ENCODE measurements around the gene GTF2IRD1. TPM values are rescaled to one million over a fixed set of nuclear protein-coding genes. Genes with fewer than 3 reads are reported as not detected.
"Not testable (repeated sequence)": the region's sequence is repeated elsewhere in the genome, so short reads cannot be mapped to it uniquely, and the experiment has no call there.

Gene GTF2IRD1
- polyA plus RNA-seq, 3 donors = 4.0 to 10.1 (median 9.1) TPM

GRCh38 chr7:74428023-74428422 is 25.7 kb upstream of the GTF2IRD1 start:
- H3K27ac ChIP-seq (ENCODE audit: low read depth, low read length) = no peak overlapping the region
- WGBS, 3 donors = 91 to 94% (median 94%) methylated on average over 4 of the region's 4 CpGs

DNA sequence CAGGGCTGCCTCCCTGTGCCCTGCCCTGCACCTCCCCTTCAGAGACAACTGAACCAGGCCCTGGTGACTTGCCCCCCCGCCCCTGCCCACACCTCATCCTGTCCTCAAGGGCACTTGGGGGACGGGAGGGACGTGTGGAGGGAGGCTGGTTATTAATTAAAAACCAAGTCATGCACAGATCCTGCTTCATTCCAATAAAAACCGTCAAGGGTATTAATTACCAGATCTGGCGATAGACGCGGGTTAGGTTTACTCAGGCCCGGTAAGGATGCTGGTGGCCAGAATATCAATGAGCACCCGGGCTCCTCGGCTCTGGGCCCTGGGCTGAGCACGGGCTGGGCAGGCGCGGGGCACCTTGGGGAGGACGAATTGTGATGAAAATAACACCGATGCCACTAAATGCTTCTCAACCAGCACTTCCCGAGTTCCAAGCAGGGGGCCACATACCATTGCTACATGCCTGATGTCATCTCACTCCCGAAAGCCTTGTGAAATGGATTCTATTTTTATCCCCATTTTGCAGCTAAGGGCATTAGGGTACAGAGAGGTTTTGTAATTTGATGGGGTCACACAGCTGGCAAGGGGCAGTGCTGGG is 24.5 kb upstream of the GTF2IRD1 start:
- no peak overlapping the region for H3K27ac ChIP-seq (ENCODE audit: low read depth, low read length)
- WGBS, 3 donors = 50 to 70% (median 69%) methylated on average over 17 of the region's 17 CpGs

DNA sequence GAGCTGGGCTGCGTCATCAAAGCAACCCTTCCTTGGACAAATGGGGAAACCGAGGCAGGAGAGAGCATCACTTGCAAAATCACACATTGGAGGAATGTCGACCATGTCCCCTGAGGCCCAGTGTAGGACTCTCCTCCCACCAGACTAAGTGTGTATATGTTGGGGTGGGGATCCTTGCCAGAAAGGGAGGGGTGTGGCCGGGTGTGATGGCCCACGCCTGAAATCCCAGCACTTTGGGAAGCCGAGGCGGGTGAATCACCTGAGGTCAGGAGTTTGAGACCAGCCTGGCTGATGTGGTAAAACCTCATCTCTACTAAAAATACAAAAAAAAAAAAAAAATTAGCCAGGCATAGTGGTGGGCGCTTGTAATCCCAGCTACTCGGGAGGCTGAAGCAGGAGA is 23.3 kb upstream of the GTF2IRD1 start:
- WGBS, 3 donors = 77 to 84% (median 82%) methylated on average over 9 of the region's 9 CpGs

DNA sequence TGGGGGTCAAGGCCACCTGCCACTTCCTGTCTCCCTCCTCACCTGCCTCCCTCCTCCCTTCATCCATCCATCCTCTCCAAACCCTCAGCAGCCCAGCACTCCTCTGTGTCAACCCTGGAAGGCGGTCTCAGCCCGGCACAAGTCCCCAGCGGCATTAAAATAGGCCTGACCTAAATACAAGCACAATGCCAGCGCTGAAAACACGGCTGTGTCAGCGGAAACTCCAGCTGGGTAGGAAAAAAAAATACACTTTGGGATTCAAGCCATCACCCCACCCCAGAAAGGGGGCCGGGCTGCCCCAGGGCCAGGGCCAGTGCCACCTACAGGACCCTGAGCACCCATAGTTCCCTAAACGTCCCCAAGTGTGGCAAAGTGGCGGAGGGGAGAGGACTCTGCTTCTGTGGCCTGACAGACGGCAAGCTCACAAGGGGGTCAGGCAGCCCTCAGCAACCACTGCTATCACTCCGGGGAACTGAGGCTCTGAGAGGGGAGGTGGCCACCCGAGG is 22.7 kb upstream of the GTF2IRD1 start:
- 73 to 80% (median 79%) methylated on average over 11 to 12 of the region's 12 CpGs for WGBS, 3 donors
- no peak overlapping the region for H3K27ac ChIP-seq (ENCODE audit: low read depth, low read length)

More for the DNA sequence above, 23.3 kb upstream of the GTF2IRD1 start:
- H3K27ac ChIP-seq (ENCODE audit: low read depth, low read length) = not testable (repeated sequence)

- 100% methylated on average over 1 of the region's 1 CpG for WGBS, 3 donors
Observed at GRCh38 chr7:74437291-74437571, 16.5 kb upstream of the GTF2IRD1 start.

GRCh38 chr7:74438327-74438726 is 15.4 kb upstream of the GTF2IRD1 start:
- H3K27ac ChIP-seq (ENCODE audit: low read depth, low read length) = no peak overlapping the region
- 96 to 97% (median 96%) methylated on average over 2 of the region's 2 CpGs for WGBS, 3 donors

More at GRCh38 chr7:74437291-74437571, 16.5 kb upstream of the GTF2IRD1 start:
- H3K27ac ChIP-seq (ENCODE audit: low read depth, low read length) = not testable (repeated sequence)

DNA sequence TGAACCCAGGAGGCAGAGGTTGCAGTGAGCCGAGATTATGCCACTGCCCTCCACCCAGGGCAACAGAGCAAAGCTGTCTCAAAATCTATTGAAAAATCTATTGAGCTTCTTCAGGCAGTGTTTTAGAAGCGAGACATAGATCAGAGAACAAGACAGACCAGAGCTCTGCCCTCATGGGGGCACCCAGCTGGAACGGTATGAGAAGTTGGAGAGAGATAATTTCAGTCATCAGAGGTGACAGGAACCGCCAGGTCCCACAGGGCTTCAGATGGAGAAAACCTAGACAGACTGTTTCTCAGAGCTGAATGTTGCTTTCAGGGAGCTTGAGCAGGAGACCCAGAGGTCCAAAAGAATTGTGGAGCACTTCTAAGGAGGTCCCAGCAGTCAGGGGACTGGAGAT is 14.2 kb upstream of the GTF2IRD1 start:
- no peak overlapping the region for H3K27ac ChIP-seq (ENCODE audit: low read depth, low read length)
- 93 to 97% (median 94%) methylated on average over 4 of the region's 4 CpGs for WGBS, 3 donors

DNA sequence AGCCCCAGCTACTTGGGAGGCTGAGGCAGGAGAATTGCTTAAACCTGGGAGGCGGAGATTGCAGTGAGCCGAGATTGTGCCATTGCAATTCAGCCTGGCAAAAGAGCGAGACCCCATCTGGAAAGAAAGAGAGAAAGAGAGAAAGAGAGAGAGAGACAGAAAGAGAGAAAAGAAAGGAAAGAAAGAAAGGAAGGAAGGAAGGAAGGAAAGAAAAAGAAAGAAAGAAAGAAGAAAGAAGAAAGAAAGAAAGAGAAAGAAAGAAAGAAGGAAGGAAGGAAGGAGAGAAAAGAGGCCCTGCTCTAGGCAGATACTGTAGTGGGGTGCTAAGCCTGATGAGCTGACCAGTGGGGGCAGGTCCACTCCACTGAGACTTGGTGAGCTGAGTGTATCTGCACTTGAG is 13.6 kb upstream of the GTF2IRD1 start:
- WGBS, 3 donors = 95 to 100% (median 96%) methylated on average over 3 of the region's 3 CpGs
- not testable (repeated sequence) for H3K27ac ChIP-seq (ENCODE audit: low read depth, low read length)

DNA sequence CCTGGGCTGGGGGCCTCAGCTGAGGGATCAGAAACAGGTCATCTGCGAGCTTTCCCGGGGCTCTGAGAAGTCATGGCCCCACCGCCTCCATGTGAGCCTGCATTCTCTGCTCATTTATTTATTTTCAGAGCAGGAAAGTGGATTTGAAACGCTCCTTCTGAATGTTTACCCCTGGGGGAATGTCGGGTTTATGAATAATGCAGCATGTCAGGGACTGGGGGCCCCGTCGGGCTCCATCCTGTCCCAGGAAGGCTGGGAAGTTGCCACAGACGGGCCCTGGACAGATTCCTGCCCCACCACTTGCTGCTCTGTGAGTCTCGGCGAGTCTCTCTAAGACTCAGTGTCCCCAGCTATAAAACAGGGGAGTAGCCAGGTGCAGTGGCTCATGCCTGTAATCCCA is 11.9 kb upstream of the GTF2IRD1 start:
- no peak overlapping the region for H3K27ac ChIP-seq (ENCODE audit: low read depth, low read length)
- WGBS, 3 donors = 67% methylated on average over 10 of the region's 10 CpGs

DNA sequence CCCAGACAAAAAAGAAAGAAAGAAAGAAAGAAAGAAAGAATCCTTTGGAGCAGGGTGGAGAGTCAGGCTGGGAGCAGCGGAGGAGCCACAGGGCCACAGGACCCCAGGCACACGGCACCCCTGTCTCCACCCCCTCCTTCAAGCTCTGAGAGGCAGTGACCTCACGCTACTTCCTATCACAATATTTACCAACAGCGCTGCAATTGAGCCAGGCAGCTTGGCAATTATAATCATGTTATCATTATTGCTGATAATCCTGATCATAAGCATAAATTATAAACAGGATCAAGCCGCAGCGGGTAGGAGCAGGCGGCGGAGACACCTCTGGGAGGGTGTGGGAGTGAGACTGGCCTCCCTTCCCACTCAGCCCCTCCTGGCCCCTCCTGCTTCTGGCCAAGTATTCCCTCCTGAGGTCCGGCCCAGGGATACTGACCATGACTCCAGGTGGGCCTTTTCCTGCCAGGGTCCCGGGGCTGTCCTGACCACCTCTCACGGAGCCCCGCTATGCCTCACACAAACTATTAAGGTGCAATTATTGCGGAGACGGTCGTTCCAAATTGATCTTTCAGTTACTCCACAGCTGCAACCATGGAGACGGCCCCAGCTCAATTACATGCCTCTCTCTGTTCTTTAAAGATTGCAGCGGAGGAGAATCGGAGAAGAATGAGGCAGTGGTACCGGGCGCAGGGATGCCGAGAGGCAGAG is 10.0 kb upstream of the GTF2IRD1 start:
- 50 to 69% (median 66%) methylated on average over 21 of the region's 21 CpGs for WGBS, 3 donors

GRCh38 chr7:74449144-74449543 is 4.6 kb upstream of the GTF2IRD1 start:
- H3K27ac ChIP-seq (ENCODE audit: low read depth, low read length) = no peak overlapping the region
- 82 to 96% (median 86%) methylated on average over 4 of the region's 4 CpGs for WGBS, 3 donors

More for the DNA sequence above, 10.0 kb upstream of the GTF2IRD1 start:
- no peak overlapping the region for H3K27ac ChIP-seq (ENCODE audit: low read depth, low read length)

DNA sequence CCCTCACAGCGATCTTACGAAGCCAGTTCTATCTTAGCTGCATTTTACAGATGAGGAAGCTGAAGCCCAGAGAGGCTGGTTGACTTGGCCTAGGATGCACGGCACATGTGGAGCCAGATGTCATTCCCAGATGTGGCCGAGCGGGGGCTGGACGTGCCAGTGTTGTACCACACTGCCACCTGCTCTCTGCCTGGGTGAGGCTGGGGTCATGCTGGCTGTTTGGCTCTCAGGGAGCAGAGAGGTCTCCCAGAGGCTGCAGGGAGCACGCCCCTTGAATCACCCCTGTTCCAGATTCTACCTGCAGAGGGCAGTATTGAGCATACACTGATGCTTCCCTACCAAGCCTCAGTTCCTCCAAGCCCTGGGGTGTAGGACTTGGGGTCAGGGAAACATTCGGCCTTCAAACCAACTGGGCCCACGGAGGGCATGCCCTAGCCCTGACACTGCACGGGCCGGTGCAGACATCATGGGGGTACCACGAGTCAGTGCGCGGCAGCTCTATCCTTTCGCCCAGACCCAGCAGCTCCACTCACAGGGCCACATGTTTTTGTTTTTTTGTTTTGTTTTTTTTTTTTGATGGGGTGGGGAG is 3.8 kb upstream of the GTF2IRD1 start:
- no peak overlapping the region for H3K27ac ChIP-seq (ENCODE audit: low read depth, low read length)
- WGBS, 3 donors = 61 to 71% (median 69%) methylated on average over 15 of the region's 15 CpGs

DNA sequence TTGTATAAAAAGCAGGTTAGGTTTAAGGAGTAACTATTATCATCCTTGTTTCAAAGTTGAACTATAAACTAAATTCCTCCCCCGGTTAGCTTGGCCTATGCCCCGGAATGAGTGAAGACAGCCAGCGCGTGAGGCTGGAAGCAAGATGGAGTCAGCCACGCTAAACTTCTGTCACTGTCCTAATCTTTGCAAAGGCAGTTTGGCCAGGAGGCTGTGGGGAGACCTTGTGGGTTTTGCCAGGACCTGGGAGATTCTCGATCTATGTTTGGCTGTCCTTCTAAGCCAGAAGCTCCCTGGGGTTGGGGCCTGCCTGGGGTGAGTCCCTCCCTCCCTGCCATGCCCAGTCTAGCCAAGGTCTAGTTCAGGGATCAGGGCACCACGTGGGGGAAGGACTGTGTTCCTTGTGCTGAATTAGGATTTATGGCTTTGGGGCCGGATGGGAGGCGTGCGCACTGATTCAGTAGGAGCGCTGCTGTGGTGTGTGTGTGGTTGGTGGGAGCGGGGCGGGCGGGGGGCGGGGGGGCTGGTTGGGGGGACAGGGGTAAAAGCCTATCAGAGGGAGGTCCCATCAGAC is 871 bp upstream of the GTF2IRD1 start:
- no peak overlapping the region for H3K27ac ChIP-seq (ENCODE audit: low read depth, low read length)

GRCh38 chr7:74454021-74454924 is 567 bp downstream of the GTF2IRD1 start:
- no peak overlapping the region for H3K27ac ChIP-seq (ENCODE audit: low read depth, low read length)
- 2 to 10% (median 9%) methylated on average over 28 to 59 of the region's 61 CpGs for WGBS, 3 donors

More for the DNA sequence above, 871 bp upstream of the GTF2IRD1 start:
- WGBS, 3 donors = 15 to 42% (median 28%) methylated on average over 15 of the region's 15 CpGs

- WGBS, 3 donors = 33 to 87% (median 79%) methylated on average over 11 of the region's 11 CpGs
- H3K27ac ChIP-seq (ENCODE audit: low read depth, low read length) = no peak overlapping the region
Observed at GRCh38 chr7:74454925-74455288, 1.2 kb downstream of the GTF2IRD1 start.

- H3K27ac ChIP-seq (ENCODE audit: low read depth, low read length) = no peak overlapping the region
- 20 to 78% (median 69%) methylated on average over 13 of the region's 13 CpGs for WGBS, 3 donors
Observed at GRCh38 chr7:74455291-74455804, 1.6 kb downstream of the GTF2IRD1 start.

GRCh38 chr7:74455928-74456327 is 2.2 kb downstream of the GTF2IRD1 start:
- WGBS, 3 donors = 41 to 71% (median 70%) methylated on average over 6 of the region's 6 CpGs
- H3K27ac ChIP-seq (ENCODE audit: low read depth, low read length) = no peak overlapping the region

DNA sequence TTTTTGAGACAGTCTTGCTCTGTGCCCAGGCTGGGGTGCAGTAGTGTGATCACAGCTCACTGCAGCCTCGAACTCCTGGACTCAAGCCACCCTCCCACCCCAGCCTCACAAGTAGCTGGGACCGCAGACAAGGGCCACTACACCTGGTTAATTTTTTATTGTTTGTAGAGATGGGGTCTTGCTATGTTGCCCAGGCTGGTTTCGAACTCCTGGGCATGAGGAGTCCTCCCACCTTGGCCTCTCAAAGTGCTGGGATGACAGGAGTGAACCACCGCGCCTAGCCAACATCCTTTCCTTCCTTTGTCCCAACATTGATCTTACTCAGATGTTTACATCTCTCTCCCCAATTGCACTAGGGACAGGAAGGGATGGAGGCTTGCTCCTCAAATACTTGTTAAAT is 3.3 kb downstream of the GTF2IRD1 start:
- H3K27ac ChIP-seq (ENCODE audit: low read depth, low read length) = no peak overlapping the region
- 78 to 96% (median 88%) methylated on average over 5 of the region's 5 CpGs for WGBS, 3 donors
